Mucosa of descending colon (tissue), 3 donors: Measurements from ENCODE around the gene IZUMO4. TPM values are rescaled to one million over a fixed set of nuclear protein-coding genes. Genes with fewer than 3 reads are reported as not detected.

Experiments used
- ATAC-seq: fragments of 200-7000 bp; cut with Tn5 transposase; one replicate; pipeline ENCODE4 v1.9.1; 2020; ENCODE audit warnings: mild to moderate bottlenecking, moderate library complexity
- DNase-seq, 3 donors: peaks; one replicate each; pipeline ENCODE4 v3.0.0-alpha.2; 2020
- H3K36me3 ChIP-seq: fragments of 200-600 bp; one replicate; pipeline ENCODE4 v1.8.0; 2021; ENCODE audit warnings: low read depth, mild to moderate bottlenecking
- H3K4me1 ChIP-seq: fragments of 200-600 bp; one replicate; pipeline ENCODE4 v1.8.0; 2021; ENCODE audit warnings: low read depth, mild to moderate bottlenecking
- H3K4me3 ChIP-seq: fragments of 200-600 bp; one replicate; pipeline ENCODE4 v1.8.0; 2021; ENCODE audit warnings: mild to moderate bottlenecking
- H3K9me3 ChIP-seq: fragments of 200-600 bp; one replicate; pipeline ENCODE4 v1.8.0; 2021; ENCODE audit warnings: mild to moderate bottlenecking
- CTCF ChIP-seq: fragments of 200-600 bp; IDR thresholded peaks from one replicate; pipeline ENCODE4 v1.8.0; 2022; ENCODE audit warnings: antibody characterized with exemption, mild to moderate bottlenecking
- intact Hi-C, 2 donors: fragments of 100-400 bp; cut with DNase I in 1 of 2; cut with micrococcal nuclease in 1 of 2; formaldehyde crosslinking; loops; one replicate each; pipeline versions ENCODE4 v1.11.0 to v1.11.1; 2022; cut with DNase I, micrococcal nuclease
- total RNA-seq, 3 donors: library from RNA; stranded (reverse); fragmentation: NEBNext Ultra II Directional in 2 of 3; extraction: Animal tissue kit (Norgen Biotek cat#: 25700) in 2 of 3; gene quantifications; one replicate each; pipeline versions ENCODE4 v1.2.1 to v1.2.4, GENCODE V29; 2021 to 2023
- donor health status: DM: no; HTN: no; CAD: no; lungs with moderate emphysema.
- donor health status: DM: no; HTN: no; CAD: no.
- donor health status: DM: no; HTN: yes; CAD: no.

Gene IZUMO4
- total RNA-seq, 3 donors from 2014 or later = 2.2 to 5.3 (median 3.4) TPM

- Histone ChIP-seq H3K36me3 (peaks cover 30% of the 10 kb centered on the region), H3K4me1 (no peaks in the 10 kb centered on the region), H3K4me3 (no peak overlapping the region), H3K9me3 (no peaks in the 10 kb centered on the region)
- DNase-seq = no peak
- no peak for ATAC-seq
- intact Hi-C loops = no loop called here
- no peak for TF ChIP-seq CTCF
Measured at GRCh38 chr19:2119921-2120785, 23.4 kb downstream of the IZUMO4 start.

GRCh38 chr19:2120821-2121220, 24.1 kb downstream of the IZUMO4 start:
- intact Hi-C loops = no loop called here
- Histone ChIP-seq H3K4me3 (no peak overlapping the region), H3K4me1 (no peaks in the 10 kb centered on the region), H3K9me3 (no peaks in the 10 kb centered on the region), H3K36me3 (peaks cover 24% of the 10 kb centered on the region)
- no peak for TF ChIP-seq CTCF
- DNase-seq (no peak), ATAC-seq (no peak)

GRCh38 chr19:2121416-2122051, 24.8 kb downstream of the IZUMO4 start:
- DNase-seq = no peak
- no peak overlapping the region for H3K4me3 ChIP-seq
- no peak for TF ChIP-seq CTCF
- no peak for ATAC-seq
- no peaks in the 10 kb centered on the region for H3K4me1 ChIP-seq
- H3K36me3 ChIP-seq = peaks cover 16% of the 10 kb centered on the region
- H3K9me3 ChIP-seq = no peaks in the 10 kb centered on the region
- intact Hi-C loops = no loop called here

GRCh38 chr19:2122251-2122650, 25.5 kb downstream of the IZUMO4 start:
- intact Hi-C loops = no loop called here
- no peak overlapping the region for H3K4me3 ChIP-seq
- no peaks in the 10 kb centered on the region for H3K4me1 ChIP-seq
- ATAC-seq (no peak), DNase-seq (peak in 1 of 3 donors; percentile 40)
- no peak for TF ChIP-seq CTCF
- no peaks in the 10 kb centered on the region for H3K9me3 ChIP-seq
- H3K36me3 ChIP-seq = peaks cover 9% of the 10 kb centered on the region

GRCh38 chr19:2122982-2123381, 26.3 kb downstream of the IZUMO4 start:
- Histone ChIP-seq H3K4me3 (no peak overlapping the region), H3K9me3 (no peaks in the 10 kb centered on the region), H3K36me3 (peaks cover 9% of the 10 kb centered on the region), H3K4me1 (no peaks in the 10 kb centered on the region)
- ATAC-seq (no peak), DNase-seq (no peak)
- intact Hi-C loops = no loop called here
- no peak for TF ChIP-seq CTCF
